Endometrial microvascular endothelial cells (primary cell): ENCODE results near the gene HIPK2. TPM values are rescaled to one million over a fixed set of nuclear protein-coding genes. Genes with fewer than 3 reads are reported as not detected.
"Not testable (repeated sequence)": the region's sequence is repeated elsewhere in the genome, so short reads cannot be mapped to it uniquely, and the experiment has no call there.

Experiments
- in situ Hi-C: cut with HindIII; loops from 2 replicates; pipeline ENCODE4 v1.10.0; 2017; ENCODE audit warnings: low sequenced_read_pairs, low pct_unique_long_range_greater_than_20kb; ENCODE audit errors: inconsistent ontology term
- total RNA-seq: library from RNA; depleted of rRNA; stranded (reverse); fragments of >200 nt; gene quantifications from one replicate; pipeline ENCODE4 v1.2.3, GENCODE V29; 2015; ENCODE audit errors: inconsistent ontology term

HIPK2 gene
- total RNA-seq, 1 donor from 2014 or later = 17.9 TPM

DNA sequence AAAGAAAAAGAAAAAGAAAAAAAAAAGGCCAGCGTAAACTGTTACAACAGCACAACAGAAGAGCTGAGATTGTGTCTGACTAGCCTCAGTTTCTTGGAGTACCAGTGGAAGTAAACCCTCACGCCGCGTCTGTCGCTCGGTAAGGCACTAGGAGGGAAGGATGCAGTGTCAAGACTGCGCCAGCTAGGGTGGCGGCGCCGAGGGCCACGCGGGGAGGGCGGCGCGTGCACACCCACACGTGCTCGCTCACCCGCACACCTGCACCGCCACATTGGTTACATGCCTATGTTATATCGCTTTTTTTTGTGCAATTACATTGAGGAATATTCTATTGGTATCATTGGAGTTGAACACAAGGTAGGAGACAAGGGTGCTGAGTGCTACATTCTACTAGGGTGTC is 206.1 kb downstream of the HIPK2 start:
- in situ Hi-C loops = no loop called here

DNA sequence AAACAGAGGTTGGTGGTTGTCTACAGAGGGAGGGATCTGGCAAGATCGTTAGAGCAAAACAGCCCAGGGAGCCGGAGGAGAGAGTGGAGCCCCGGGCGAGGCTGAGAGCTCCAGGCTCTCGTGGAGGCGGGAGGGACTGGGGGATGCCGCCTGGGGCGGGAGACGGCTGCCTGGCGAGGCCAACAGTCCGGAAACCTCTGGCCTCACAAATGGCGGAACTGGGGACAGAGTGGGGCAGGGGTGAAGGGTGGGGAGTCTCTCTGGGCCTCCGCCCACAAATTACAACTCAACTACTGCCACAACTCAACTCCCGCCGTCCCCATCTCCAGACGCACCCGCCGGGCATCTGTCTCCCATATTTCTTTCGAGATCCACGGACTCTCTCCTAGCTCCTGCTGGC is 206.6 kb downstream of the HIPK2 start:
- in situ Hi-C loops = no loop called here

DNA sequence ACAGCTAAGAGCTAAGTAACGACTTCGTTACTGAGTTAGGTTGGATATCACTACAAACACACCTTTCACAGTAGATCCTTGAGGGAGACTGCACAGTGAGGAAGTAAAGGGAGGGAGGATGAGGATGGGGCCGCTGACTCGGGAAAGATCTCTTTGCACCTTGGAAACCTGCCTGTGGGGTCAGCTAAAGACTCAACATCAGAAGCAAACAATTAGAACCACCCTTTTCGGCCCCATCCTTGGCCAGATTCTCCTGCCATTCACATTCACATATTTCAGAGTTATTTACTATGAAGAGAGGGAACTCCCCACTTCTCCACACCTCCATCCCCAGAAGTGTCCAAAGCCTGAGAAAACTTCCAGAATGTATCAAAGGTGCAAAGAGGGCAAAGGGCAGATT is 207.2 kb downstream of the HIPK2 start:
- in situ Hi-C loops = no loop called here

DNA sequence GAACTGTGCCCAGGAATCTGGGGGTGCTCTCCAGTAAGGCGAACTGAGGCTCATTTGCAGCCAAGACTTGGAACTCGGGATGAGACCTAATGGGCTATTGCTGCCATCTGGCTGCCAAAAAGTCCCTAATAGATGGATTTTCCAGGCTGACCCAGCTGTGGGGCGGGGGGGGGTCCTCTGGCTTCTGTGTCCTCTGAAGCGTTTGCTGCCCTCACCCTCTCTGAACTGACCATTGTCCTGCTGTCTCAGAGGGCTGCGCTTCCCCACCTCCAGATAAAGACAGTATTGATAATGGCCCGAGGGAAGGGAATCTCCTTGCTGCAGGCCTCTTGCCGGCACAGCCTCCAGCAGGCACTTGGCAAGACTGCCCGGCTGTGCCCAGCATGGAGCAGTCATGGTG is 207.7 kb downstream of the HIPK2 start:
- in situ Hi-C loops = no loop called here

DNA sequence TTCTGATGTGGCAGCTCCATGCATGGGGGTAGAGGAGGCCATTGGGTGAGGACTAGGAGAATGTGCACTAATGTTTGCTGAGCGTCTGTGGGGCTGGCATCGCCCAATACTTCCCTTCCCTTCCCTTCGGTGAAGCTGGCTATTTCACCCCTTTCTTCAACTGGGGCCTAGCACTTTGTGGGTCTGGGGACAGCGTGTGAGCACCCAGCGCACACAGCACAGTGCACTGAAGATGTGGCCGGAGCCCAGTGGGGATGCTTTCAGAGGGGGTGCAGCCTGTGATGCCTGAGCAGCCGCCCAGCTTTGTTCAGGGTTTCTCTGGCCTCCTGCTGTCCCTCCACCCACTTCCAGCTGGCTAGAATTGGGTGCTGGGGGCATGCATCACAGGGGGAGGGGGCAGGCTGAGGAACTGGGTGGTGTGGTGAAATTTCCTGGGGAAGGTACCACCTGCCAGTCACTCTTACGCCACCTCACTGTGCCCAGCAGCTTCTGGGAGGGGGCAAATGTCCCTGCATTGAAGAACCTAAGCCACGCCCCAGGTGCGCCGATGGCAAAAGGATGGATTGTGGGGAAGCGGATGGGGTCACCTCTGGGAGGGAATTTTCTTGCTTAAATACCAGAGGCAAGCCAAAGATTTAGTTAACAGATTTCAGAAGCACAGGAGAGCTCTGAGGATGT is 208.8 kb downstream of the HIPK2 start:
- in situ Hi-C loops = loop anchor here (10.0 kb wide), 1 partner anchor 74 kb away; no protein-coding TSS in a partner anchor

DNA sequence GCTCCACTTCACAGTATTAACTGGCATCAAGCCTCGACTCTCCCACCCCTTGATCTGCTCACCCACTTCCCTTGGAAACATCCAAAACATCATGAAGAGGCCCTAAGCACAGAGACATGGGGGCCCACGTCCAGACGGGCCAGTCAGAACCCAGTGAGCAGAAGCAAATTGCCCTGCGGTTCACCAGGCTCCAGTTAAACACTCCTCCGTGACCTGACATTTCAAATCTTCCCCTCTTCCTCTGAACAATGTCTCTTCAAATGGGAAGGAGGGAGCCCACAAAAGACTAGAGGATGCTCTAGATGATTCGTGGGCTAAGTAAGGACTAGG is 209.5 kb downstream of the HIPK2 start:
- in situ Hi-C loops = loop anchor here (10.0 kb wide), 1 partner anchor 74 kb away; no protein-coding TSS in a partner anchor

DNA sequence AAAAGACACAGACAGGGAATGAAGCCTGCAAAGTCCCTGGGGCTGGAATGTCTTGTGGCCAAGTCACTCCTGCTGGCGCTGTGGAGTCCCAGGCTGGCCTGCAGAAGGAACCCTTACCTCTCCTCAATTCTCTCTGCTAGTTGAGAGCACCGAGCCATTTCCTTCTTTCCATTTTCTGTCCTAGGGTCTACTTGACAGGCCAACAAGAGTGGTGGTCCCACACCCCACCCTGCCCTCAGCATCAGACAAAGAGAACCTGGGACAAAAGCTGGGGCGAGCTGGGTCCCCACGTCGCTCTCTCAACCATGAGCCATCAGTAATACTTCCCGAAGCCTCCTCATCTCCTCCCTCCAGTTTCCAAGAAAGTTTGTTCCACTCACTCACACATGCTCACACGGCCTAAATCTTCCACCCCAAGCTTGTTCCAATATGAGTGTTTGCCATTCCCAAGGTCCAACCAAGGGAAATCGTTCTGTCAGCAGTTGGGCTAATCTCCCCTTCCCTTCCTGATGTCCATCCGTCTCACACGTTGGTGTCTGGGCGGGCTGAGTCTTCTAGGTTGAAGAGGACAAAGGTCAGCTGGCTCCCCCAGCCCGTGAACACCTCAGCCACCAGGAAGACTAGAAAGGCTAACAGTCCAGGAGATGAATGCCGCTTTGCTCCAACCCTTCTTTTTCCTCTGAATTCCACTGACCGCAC is 210.0 kb downstream of the HIPK2 start:
- in situ Hi-C loops = loop anchor here (10.0 kb wide), 1 partner anchor 73 kb away; no protein-coding TSS in a partner anchor

DNA sequence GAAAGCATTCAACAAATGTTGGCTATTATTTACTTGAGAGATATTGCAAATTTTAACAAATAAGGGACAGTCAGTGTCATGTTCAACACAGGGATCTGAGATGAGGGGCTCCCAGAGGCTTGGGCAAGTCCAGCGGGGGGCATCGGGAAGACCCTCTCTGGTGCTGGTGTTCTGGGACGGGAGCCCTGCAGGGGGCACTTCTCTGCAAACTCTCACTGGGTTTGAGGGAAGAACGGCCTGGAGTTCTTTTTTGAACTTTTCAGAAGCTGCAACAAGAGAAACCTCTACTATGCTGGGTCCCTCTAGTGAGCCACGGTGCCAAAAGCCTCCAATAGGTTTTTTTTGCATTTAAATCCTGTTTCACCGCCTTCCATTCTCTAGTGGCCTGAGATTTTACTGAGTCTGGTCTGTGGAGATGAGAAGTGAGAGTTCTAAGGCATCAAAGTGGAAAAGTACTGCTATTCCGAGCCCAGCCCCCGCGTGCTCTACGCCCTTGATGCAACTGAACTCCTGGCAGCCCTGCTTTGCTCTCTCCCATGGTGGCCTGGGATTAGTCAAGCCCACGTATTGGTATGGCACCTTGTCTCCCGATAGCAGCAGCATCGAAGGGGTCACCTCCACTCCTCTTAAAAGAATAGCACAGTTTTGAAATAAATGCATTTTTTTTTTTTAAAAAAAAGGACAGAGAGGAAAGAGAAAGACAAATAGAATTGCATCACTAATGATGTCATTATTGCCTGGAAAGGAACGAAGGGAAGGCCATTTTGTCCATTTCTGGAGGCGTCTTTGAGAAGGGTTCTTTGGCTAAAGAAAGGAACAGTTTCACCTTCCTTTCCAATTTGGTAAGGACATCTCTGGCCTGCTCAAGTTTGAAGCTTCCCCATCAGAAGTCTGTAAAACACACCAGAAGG is 210.8 kb downstream of the HIPK2 start:
- in situ Hi-C loops = loop anchor here (10.0 kb wide), 1 partner anchor 72 kb away; no protein-coding TSS in a partner anchor

DNA sequence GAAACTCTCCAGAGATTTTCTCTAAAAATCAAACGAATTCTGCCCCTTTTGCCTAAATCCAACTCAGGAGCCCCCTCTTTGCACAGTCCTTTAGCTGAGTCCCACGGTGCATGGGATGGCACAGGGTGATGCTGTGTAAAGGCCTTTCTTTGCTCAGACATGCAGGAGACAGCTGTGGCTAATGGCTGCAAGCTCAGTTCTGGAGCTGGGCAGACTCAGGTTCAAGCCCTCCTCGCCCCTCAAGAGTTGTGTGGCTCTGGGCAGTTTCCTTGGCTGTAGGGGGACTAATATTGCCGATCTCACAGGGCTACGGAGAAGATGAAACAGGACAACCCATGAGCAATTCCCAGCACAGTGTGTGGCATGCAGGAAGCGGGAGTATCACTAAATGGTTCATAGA is 211.7 kb downstream of the HIPK2 start:
- in situ Hi-C loops = loop anchor here (10.0 kb wide), 1 partner anchor 71 kb away; no protein-coding TSS in a partner anchor

DNA sequence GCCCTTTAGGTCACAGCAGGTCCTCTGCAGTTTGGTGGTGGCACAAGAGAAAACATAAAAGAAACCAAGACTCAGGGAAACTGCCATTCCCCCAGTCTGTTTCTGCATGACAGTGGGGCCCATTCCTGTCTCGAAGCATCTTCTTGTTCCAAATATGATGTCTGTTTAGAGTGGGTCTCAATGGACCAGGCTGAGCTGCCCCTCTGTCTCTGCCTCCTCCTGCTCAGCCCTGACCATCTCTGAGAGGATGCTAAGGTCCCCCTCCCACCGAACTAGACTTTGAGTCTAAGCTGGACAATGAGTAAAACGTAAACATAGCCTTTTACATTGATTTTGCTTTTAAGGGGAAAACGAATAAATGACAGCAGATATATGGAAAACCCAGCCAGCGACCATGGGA is 213.9 kb downstream of the HIPK2 start:
- in situ Hi-C loops = loop anchor here (10.0 kb wide), 1 partner anchor 69 kb away; no protein-coding TSS in a partner anchor

DNA sequence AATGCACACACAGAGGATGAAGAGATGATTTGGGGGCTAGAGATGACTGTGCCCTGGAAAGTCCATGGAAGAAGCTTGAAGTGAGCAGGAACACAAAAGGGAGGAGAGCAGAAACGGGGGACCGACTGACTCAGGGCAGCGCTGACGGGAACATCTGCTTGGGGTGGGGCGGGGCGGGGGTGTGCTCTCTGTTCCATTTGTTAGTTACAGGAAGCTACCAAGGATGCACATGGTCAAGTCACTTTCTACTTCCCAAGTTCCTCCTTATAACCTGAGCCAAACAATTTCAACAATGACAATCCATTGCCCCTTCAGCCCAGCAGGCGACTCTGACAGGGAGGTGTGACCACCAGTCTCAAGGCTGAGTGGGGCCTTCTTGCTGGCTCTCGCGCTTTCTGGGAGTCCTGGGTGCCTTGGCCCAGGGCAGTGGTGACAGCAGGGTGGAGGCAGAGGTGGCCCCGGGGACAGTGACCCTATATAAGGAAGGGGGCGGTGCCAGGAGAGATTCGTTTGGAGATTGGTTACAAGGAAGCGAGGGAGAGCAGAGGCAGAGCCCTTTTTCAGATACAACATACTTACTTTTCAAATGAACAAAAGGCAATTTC is 214.7 kb downstream of the HIPK2 start:
- in situ Hi-C loops = loop anchor here (10.0 kb wide), 1 partner anchor 68 kb away; no protein-coding TSS in a partner anchor

DNA sequence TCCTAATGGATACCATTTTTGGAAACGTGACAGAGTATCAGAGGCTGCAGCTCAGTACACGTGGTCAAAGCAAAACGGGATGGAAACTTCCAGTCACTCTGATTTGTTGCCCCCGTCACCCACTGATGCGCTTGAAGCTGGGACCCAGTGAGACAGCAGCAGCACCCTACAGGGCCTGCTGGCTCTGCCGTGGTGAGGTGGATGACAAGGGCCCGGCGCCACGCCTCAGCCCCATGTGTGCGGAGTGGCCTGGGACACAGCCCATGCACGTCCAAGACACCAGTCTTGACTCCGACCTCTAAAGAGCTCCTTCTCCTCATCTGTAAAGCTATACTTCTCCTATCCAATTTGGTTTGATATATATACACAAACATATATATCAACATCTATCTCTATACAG is 215.3 kb downstream of the HIPK2 start:
- in situ Hi-C loops = loop anchor here (10.0 kb wide), 1 partner anchor 68 kb away; no protein-coding TSS in a partner anchor

DNA sequence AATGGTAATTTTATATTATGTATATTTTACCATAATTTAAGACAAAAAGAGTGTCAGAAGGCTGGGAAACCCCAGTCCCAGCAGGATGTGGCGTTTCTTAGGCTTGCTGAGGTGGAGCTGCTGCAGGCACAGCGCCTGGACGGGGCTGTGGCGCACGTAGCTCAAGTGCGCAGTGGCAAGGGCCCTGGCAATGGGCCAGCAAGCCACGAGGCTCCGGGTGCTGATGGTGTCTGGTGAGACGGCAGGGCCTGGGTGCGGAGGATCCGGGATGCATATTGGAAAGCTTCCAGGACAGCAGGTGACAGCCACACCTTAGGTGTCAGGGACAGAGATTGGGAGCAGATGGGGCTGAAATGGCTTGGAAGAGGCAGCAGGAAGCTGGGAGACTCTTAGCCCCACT is 217.1 kb downstream of the HIPK2 start:
- in situ Hi-C loops = loop anchor here (10.0 kb wide), 1 partner anchor 66 kb away; no protein-coding TSS in a partner anchor

DNA sequence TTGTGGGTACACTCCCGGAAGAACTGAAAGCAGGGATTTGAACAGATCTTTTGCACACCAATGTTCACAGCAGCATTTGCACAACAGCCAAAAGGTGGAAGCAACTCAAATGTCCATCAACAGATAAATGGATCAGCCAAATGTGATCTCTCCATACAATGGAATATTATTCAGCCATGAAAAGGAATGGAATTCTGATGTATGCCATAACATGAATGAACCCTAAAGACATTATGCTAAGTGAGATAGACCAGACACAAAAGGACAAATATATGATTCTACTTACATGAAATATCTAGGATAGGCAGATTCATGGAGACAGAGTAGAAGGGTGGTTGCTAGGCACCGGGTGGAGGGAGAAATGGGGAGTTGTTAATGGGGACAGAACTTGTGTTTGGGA is 217.6 kb downstream of the HIPK2 start:
- in situ Hi-C loops = loop anchor here (10.0 kb wide), 1 partner anchor 65 kb away; no protein-coding TSS in a partner anchor

DNA sequence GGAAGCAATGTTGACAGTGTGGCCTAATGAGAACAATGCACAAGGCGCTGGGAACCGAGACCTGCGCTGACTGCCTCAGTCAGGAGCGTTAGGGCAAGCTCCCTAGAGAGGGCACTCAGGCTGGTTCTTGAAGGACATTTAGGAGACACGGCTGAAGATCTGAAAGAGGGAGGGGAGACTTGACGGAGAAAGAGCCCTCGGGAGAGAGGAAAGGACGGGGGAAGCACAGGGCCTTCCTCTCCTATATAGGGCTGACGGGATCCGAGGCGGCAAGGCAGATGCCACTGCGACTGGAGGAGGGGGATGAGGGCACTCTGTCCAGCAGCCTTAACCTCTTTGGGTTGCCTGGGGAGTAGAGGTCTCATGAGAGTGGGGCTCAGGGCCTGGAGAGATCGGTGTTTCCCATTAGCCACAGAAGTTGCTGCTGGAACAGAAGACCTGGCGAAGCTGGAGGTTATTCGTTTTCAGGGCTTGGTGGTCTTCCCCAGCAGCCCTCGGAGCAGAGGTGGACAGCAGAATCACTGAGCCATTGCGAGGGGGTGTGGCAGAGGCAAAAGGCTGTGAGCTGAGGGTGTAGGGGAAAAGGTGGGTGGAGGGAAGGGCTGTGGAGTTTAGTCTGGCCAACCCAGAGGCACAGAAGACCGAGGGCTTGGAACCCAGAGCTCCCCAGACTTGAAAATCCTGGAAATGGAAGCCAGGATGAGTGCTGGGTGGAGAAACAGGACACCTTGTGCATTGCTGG is 218.3 kb downstream of the HIPK2 start:
- in situ Hi-C loops = loop anchor here (10.0 kb wide), 1 partner anchor 65 kb away; no protein-coding TSS in a partner anchor

DNA sequence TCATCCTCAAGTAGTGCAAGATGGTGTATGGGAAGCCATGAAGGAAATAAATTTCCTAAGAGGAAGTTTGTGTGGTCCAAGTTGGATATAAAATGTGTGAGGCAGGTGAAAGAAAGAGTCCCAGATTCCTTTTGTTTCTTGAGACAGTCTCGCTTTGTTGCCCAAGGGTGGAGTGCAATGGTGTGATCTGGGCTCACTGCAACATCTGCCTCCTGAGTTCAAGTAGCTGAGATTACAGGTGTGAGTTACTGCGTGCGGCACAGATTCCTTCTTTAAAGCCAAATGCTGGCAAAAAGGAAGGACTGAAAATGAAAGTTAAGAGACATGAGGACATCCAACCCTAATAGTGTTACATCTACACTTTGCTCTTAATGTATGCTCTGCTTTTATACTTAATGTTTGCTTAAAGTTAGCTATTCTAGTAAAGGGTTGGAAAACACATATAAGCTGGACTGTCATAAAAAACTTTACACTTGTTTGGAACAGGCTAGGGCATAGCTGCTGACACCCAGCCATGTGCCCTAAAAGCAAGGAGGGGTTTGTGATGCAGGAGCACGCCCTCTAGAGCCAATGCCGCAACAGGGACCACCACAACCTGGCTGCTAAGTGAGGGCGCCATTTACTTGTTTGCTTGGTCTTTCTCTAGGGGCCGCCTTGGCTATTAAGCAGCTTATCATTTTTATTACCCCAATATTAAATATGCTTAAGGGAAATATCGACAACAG is 219.8 kb downstream of the HIPK2 start:
- in situ Hi-C loops = no loop called here

DNA sequence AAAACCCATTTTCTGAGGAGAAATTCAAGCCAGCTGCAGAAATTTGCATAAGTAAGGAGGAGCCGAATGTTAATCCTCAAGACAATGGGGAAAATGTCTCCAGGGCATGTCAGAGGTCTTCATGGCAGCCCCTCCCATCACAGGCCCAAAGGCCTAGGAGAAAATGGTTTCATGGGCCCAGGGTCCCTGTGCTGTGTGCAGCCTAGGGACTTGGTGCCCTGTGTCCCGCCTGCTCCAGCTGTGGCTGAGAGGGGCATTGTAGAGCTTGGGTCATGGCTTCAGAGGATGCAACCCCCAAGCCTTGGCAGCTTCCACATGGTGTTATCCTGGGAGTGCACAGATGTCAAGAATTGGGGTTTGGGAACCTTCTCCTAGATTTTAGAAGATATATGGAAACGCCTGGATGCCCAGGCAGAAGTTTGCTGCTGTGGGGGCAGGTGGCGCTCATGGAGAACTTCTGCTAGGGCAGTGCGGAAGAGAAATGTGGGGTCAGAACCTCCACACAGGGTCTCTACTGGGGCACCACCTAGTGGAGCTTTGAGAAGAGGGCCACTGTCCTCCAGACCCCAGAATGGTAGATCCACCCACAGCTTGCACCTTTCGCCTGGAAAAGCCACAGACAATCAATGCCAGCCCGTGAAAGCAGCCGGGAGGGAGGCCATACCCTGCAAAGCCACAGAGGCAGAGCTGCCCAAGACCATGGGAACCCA is 223.7 kb downstream of the HIPK2 start:
- in situ Hi-C loops = not testable (repeated sequence)
